ENCODE data around the gene SPIN2B. TPM values are rescaled to one million over a fixed set of nuclear protein-coding genes. Genes with fewer than 3 reads are reported as not detected.

Gene SPIN2B
- total and polyA plus RNA-seq, 2 donors (not counting 1 experiment from before 2014, with no cell fraction given) = 10.4 to 10.6 TPM

DNA sequence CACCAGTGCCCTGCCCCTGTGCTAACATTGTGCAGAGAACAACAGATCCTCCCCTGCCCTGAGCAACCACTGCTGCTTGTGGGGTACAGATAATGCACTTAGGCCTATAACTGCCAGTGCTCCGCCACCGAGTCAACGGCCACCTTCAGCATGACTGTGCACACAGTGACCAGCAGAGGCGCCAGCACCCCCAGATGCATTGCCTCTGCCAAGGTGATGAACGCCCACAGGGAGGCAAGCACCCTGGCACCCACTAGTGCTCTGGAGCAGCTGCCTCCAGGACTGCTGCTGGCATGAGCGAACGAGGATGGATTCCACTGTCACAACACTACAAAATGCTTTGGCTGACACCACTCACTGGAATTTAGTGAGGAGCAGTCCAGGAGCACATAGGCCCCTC is 38.2 kb downstream of the SPIN2B start:
- Histone ChIP-seq H3K4me1 (ENCODE audit: control insufficient read depth, extremely low read depth, insufficient read depth, low read length) (no peaks in the 10 kb centered on the region), H3K9me3 (ENCODE audit: control insufficient read depth, insufficient read depth, low read depth, low read length) (no peaks in the 10 kb centered on the region), H3K4me3 (replicated peaks in 1 of 4; ENCODE audit: control extremely low read depth in 1 of 4, insufficient read depth in 1 of 4, low read depth in 3 of 4, low read length in 4 of 4) (no peak overlapping the region), H4K20me1 (ENCODE audit: control insufficient read depth, extremely low read depth, insufficient read depth, low read length) (no peaks in the 10 kb centered on the region), H3K36me3 (ENCODE audit: control insufficient read depth, insufficient read depth, low read length) (no peaks in the 10 kb centered on the region), H3K79me2 (ENCODE audit: control insufficient read depth, insufficient read depth, low read length) (no peaks in the 10 kb centered on the region), H2AFZ (ENCODE audit: low read length) (no peak overlapping the region), H3K27me3 (ENCODE audit: control insufficient read depth, insufficient read depth, low read length) (no peaks in the 10 kb centered on the region), H3K9ac (ENCODE audit: insufficient read depth, low read length) (no peak overlapping the region), H3K27ac (ENCODE audit: insufficient read depth, low read length) (no peak overlapping the region), H3K4me2 (ENCODE audit: extremely low read depth, insufficient read depth, low read length) (no peak overlapping the region)
- no peak for TF ChIP-seq EZH2 (IDR thresholded peaks at IDR 0.05; ENCODE audit: low read length, missing control alignments)
- no peak for TF ChIP-seq CTCF (conservative IDR thresholded peaks at IDR 0.05 in 1 of 2, IDR thresholded peaks at IDR 0.05 in 1 of 2; ENCODE audit: low read depth in 1 of 2, low read length in 2 of 2)
- DNase-seq (ENCODE audit: low read depth in 2 of 2) = no peak

DNA sequence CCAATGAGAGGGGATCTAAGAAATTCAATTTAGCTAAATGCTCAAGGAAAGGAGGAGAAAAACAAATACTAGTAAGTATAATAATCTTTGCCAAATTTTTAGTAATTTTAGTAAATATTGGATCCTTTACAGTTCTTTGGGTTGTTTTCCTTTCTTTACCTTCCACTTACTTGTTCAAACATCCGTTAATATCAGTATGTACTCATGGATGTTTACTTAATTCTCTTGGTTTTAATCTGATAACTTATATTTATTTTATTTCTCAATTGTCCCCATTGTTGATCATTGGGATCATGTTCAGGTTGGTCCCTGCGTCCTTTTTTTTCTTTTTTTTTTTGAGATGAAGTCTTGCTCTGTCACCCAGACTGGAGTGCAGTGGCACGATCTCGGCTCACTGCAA is 46.9 kb downstream of the SPIN2B start:
- H4K20me1 ChIP-seq (ENCODE audit: control insufficient read depth, extremely low read depth, insufficient read depth, low read length) = no peaks in the 10 kb centered on the region

DNA sequence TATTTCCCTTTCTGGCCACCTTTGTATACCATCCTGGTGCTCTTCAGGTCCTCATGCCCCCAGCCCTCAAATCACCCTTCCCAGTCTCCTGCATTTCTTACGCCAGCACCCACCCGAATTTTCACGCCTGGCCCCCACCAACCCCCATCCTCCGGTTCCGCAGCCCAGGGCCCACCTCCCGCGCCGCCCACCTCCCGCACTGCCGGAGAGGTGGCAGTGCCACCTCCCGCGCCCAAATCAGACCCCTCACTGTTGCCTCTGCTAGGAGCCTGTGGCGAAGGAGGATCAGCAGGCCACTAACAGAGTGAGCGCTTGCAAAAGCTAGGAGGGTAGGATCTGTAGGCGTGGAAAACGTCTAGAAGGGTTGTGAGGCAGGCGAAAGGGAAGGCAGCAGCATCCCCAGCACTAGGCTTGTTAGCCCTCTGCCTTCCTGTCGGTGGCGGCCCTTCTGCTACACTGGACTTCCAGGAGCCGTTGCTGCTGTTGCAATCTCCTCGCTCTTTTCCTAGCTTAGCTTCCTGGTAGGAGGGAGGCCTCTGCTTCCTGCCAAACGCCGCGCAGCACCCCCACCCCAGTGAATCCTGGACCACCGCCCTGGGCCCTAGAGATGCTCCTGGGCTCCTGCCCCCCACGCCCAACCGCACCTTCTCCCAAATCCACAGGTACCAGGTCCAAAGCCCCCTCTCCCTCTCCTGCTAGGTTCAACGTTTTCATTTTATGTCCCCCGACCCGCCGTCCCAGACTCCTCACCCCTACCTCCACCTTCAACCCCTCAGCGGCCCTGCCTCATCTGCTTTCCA is 51.0 kb downstream of the SPIN2B start:
- no peaks in the 10 kb centered on the region for H3K79me2 ChIP-seq (ENCODE audit: control insufficient read depth, insufficient read depth, low read length)
- no peaks in the 10 kb centered on the region for H4K20me1 ChIP-seq (ENCODE audit: control insufficient read depth, extremely low read depth, insufficient read depth, low read length)
- no peak overlapping the region for H3K27ac ChIP-seq (ENCODE audit: insufficient read depth, low read length)
- no peaks in the 10 kb centered on the region for H3K4me1 ChIP-seq (ENCODE audit: control insufficient read depth, extremely low read depth, insufficient read depth, low read length)
- TF ChIP-seq EZH2 (IDR thresholded peaks at IDR 0.05; ENCODE audit: low read length, missing control alignments) (no peak), CTCF (conservative IDR thresholded peaks at IDR 0.05 in 1 of 2, IDR thresholded peaks at IDR 0.05 in 1 of 2; ENCODE audit: low read depth in 1 of 2, low read length in 2 of 2) (no peak)
- no peaks in the 10 kb centered on the region for H3K36me3 ChIP-seq (ENCODE audit: control insufficient read depth, insufficient read depth, low read length)
- H3K4me2 ChIP-seq (ENCODE audit: extremely low read depth, insufficient read depth, low read length) = no peak overlapping the region
- DNase-seq (ENCODE audit: low read depth in 2 of 2) = no peak
- no peak overlapping the region for H2AFZ ChIP-seq (ENCODE audit: low read length)
- no peak overlapping the region for H3K4me3 ChIP-seq (replicated peaks in 1 of 4; ENCODE audit: control extremely low read depth in 1 of 4, insufficient read depth in 1 of 4, low read depth in 3 of 4, low read length in 4 of 4)
- no peak overlapping the region for H3K9ac ChIP-seq (ENCODE audit: insufficient read depth, low read length)
- no peaks in the 10 kb centered on the region for H3K27me3 ChIP-seq (ENCODE audit: control insufficient read depth, insufficient read depth, low read length)
- no peaks in the 10 kb centered on the region for H3K9me3 ChIP-seq (ENCODE audit: control insufficient read depth, insufficient read depth, low read depth, low read length)

More for the DNA sequence above, 46.9 kb downstream of the SPIN2B start:
- DNase-seq (ENCODE audit: low read depth in 2 of 2) = no peak
- Histone ChIP-seq H3K4me1 (ENCODE audit: control insufficient read depth, extremely low read depth, insufficient read depth, low read length) (no peaks in the 10 kb centered on the region), H3K79me2 (ENCODE audit: control insufficient read depth, insufficient read depth, low read length) (no peaks in the 10 kb centered on the region), H3K27ac (ENCODE audit: insufficient read depth, low read length) (no peak overlapping the region), H3K4me3 (replicated peaks in 1 of 4; ENCODE audit: control extremely low read depth in 1 of 4, insufficient read depth in 1 of 4, low read depth in 3 of 4, low read length in 4 of 4) (no peak overlapping the region), H3K9me3 (ENCODE audit: control insufficient read depth, insufficient read depth, low read depth, low read length) (no peaks in the 10 kb centered on the region), H3K36me3 (ENCODE audit: control insufficient read depth, insufficient read depth, low read length) (no peaks in the 10 kb centered on the region), H3K4me2 (ENCODE audit: extremely low read depth, insufficient read depth, low read length) (no peak overlapping the region), H3K27me3 (ENCODE audit: control insufficient read depth, insufficient read depth, low read length) (no peaks in the 10 kb centered on the region), H3K9ac (ENCODE audit: insufficient read depth, low read length) (no peak overlapping the region), H2AFZ (ENCODE audit: low read length) (no peak overlapping the region)
- TF ChIP-seq EZH2 (IDR thresholded peaks at IDR 0.05; ENCODE audit: low read length, missing control alignments) = no peak
- TF ChIP-seq CTCF (conservative IDR thresholded peaks at IDR 0.05 in 1 of 2, IDR thresholded peaks at IDR 0.05 in 1 of 2; ENCODE audit: low read depth in 1 of 2, low read length in 2 of 2) = no peak

Other genes with a start within 250 kb of the SPIN2B start
- 11.0 and 20.1 TPM in 2 replicates for gene SPIN3, start 126.0 kb downstream of the SPIN2B start, total RNA-seq
- 4.4 and 5.2 TPM in 2 replicates for gene SPIN3, start 126.0 kb downstream of the SPIN2B start, polyA plus RNA-seq
- gene SPIN2A, start 15.8 kb upstream of the SPIN2B start, total RNA-seq = 0.50 and 0.51 TPM in 2 replicates
- 0.97 and 2.3 TPM in 2 replicates for gene SPIN2A, start 15.8 kb upstream of the SPIN2B start, polyA plus RNA-seq
- under 0.01 and 0.33 TPM in 2 replicates for gene FAAH2, start 165.2 kb upstream of the SPIN2B start, total RNA-seq
- 0.02 TPM in 1 of 2 replicates, not detected in the other for gene FAAH2, start 165.2 kb upstream of the SPIN2B start, polyA plus RNA-seq